Measurements from ENCODE around the gene TGM3. TPM values are rescaled to one million over a fixed set of nuclear protein-coding genes. Genes with fewer than 3 reads are reported as not detected.

TGM3 gene
- total and polyA plus RNA-seq, 2 donors (not counting 1 experiment from before 2014, with no cell fraction given) = under 0.01 TPM; not detected in 1

DNA sequence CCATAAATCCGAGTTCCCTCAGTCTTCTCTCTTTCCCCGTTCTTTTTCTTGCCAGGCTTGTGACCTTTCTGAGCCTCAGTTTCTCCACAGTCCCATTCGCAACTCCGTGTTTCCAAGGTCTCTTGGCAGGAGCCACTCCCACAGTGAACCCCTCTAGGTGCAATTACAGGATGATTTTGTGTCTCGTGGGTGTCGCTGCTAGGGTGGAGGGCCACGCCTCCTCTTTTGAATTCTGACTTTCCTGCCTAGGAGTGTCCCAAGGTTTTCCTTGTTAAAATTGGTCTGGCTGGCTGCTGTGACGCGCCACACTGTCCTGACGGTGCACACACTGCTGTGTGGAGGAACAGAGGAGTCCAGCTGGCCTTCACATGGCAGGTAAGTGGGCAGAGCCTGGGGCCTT lies 84.8 kb downstream of the TGM3 start, which contains the start of gene TGM6:
Gene TGM6 (plus strand): TSS at position 301 of the 400 bp plus-strand sequence. CDS start 68 bp downstream, at position 369.
- H3K27me3 ChIP-seq (ENCODE audit: control insufficient read depth, insufficient read depth, low read length) = no peaks in the 10 kb centered on the region
- TF ChIP-seq EZH2 (IDR thresholded peaks at IDR 0.05; ENCODE audit: low read length, missing control alignments) = no peak
- TF ChIP-seq, protein P1, sequence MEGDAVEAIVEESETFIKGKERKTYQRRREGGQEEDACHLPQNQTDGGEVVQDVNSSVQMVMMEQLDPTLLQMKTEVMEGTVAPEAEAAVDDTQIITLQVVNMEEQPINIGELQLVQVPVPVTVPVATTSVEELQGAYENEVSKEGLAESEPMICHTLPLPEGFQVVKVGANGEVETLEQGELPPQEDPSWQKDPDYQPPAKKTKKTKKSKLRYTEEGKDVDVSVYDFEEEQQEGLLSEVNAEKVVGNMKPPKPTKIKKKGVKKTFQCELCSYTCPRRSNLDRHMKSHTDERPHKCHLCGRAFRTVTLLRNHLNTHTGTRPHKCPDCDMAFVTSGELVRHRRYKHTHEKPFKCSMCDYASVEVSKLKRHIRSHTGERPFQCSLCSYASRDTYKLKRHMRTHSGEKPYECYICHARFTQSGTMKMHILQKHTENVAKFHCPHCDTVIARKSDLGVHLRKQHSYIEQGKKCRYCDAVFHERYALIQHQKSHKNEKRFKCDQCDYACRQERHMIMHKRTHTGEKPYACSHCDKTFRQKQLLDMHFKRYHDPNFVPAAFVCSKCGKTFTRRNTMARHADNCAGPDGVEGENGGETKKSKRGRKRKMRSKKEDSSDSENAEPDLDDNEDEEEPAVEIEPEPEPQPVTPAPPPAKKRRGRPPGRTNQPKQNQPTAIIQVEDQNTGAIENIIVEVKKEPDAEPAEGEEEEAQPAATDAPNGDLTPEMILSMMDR (conservative IDR thresholded peaks at IDR 0.05 in 1 of 2, IDR thresholded peaks at IDR 0.05 in 1 of 2; ENCODE audit: low read depth in 1 of 2, low read length in 2 of 2) = no peak

DNA sequence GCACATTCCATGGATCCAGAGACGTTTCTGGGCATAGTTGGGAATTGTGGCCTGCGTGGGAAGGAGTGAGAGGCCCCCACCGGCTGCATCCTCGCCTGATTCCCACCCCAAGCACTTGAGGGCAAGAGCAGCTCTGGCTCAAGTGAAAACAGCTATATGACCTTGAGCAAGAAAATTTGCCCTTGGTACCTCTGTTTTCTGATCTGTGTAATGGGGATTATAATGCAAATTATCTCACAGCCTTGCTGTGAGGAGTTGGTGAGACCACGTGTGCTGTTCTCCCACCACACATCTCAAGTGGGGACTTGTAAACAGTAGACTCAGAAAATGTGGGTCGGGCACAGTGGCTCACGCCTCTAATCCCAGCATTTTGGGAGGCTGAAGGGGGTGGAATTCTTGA lies 85.5 kb downstream of the TGM3 start:
- Histone ChIP-seq H3K79me2 (ENCODE audit: control insufficient read depth, insufficient read depth, low read length) (no peaks in the 10 kb centered on the region), H2AFZ (ENCODE audit: low read length) (no peak overlapping the region), H3K4me3 (replicated peaks in 1 of 4; ENCODE audit: control extremely low read depth in 1 of 4, insufficient read depth in 1 of 4, low read depth in 3 of 4, low read length in 4 of 4) (no peak overlapping the region), H3K4me1 (ENCODE audit: control insufficient read depth, extremely low read depth, insufficient read depth, low read length) (no peaks in the 10 kb centered on the region), H4K20me1 (ENCODE audit: control insufficient read depth, extremely low read depth, insufficient read depth, low read length) (no peaks in the 10 kb centered on the region), H3K4me2 (ENCODE audit: extremely low read depth, insufficient read depth, low read length) (no peak overlapping the region), H3K36me3 (ENCODE audit: control insufficient read depth, insufficient read depth, low read length) (no peaks in the 10 kb centered on the region), H3K9me3 (ENCODE audit: control insufficient read depth, insufficient read depth, low read depth, low read length) (no peaks in the 10 kb centered on the region), H3K27ac (ENCODE audit: insufficient read depth, low read length) (no peak overlapping the region), H3K27me3 (ENCODE audit: control insufficient read depth, insufficient read depth, low read length) (no peaks in the 10 kb centered on the region), H3K9ac (ENCODE audit: insufficient read depth, low read length) (no peak overlapping the region)
- DNase-seq (ENCODE audit: low read depth in 2 of 2) = no peak
- TF ChIP-seq, protein P1 (conservative IDR thresholded peaks at IDR 0.05 in 1 of 2, IDR thresholded peaks at IDR 0.05 in 1 of 2; ENCODE audit: low read depth in 1 of 2, low read length in 2 of 2) = no peak
- no peak for TF ChIP-seq EZH2 (IDR thresholded peaks at IDR 0.05; ENCODE audit: low read length, missing control alignments)

More for the DNA sequence above, 84.8 kb downstream of the TGM3 start, which contains the start of gene TGM6:
- Histone ChIP-seq H3K4me1 (ENCODE audit: control insufficient read depth, extremely low read depth, insufficient read depth, low read length) (no peaks in the 10 kb centered on the region), H2AFZ (ENCODE audit: low read length) (no peak within 1 kb of the TSS), H4K20me1 (ENCODE audit: control insufficient read depth, extremely low read depth, insufficient read depth, low read length) (no peaks in the 10 kb centered on the region), H3K9ac (ENCODE audit: insufficient read depth, low read length) (no peak within 1 kb of the TSS), H3K27ac (ENCODE audit: insufficient read depth, low read length) (no peak within 1 kb of the TSS), H3K79me2 (ENCODE audit: control insufficient read depth, insufficient read depth, low read length) (no peaks in the 10 kb centered on the region), H3K36me3 (ENCODE audit: control insufficient read depth, insufficient read depth, low read length) (no peaks in the 10 kb centered on the region), H3K4me3 (replicated peaks in 1 of 4; ENCODE audit: control extremely low read depth in 1 of 4, insufficient read depth in 1 of 4, low read depth in 3 of 4, low read length in 4 of 4) (no peak within 1 kb of the TSS), H3K9me3 (ENCODE audit: control insufficient read depth, insufficient read depth, low read depth, low read length) (no peaks in the 10 kb centered on the region), H3K4me2 (ENCODE audit: extremely low read depth, insufficient read depth, low read length) (no peak within 1 kb of the TSS)
- no peak for DNase-seq (ENCODE audit: low read depth in 2 of 2)

DNA sequence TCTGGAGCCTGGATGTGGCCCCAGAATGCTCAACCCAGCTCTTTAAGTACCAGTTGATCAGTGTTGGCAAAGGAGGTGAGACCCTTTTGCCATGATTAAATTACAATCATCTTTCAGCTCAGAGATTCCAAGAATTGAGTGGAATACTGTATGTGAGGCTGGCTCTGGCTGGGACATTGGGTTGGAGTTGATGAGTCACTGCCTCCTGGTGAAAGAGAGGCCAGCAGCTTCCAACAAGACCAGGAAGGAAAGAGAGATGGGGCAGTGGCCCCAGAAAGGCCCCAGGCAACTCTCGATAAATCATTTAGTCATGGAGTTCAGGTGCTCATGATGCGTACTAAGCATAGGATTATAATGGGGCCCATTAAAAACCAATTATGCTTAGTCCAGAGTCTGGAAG lies 87.0 kb downstream of the TGM3 start:
- H3K9me3 ChIP-seq (ENCODE audit: control insufficient read depth, insufficient read depth, low read depth, low read length) = no peaks in the 10 kb centered on the region
- no peak overlapping the region for H3K9ac ChIP-seq (ENCODE audit: insufficient read depth, low read length)
- H3K27me3 ChIP-seq (ENCODE audit: control insufficient read depth, insufficient read depth, low read length) = no peaks in the 10 kb centered on the region
- H4K20me1 ChIP-seq (ENCODE audit: control insufficient read depth, extremely low read depth, insufficient read depth, low read length) = no peaks in the 10 kb centered on the region
- no peaks in the 10 kb centered on the region for H3K79me2 ChIP-seq (ENCODE audit: control insufficient read depth, insufficient read depth, low read length)
- no peaks in the 10 kb centered on the region for H3K36me3 ChIP-seq (ENCODE audit: control insufficient read depth, insufficient read depth, low read length)
- no peak overlapping the region for H3K4me3 ChIP-seq (replicated peaks in 1 of 4; ENCODE audit: control extremely low read depth in 1 of 4, insufficient read depth in 1 of 4, low read depth in 3 of 4, low read length in 4 of 4)
- no peak overlapping the region for H2AFZ ChIP-seq (ENCODE audit: low read length)
- no peak overlapping the region for H3K4me2 ChIP-seq (ENCODE audit: extremely low read depth, insufficient read depth, low read length)
- DNase-seq (ENCODE audit: low read depth in 2 of 2) = peak in 1 of 2 donors; percentile 28
- no peaks in the 10 kb centered on the region for H3K4me1 ChIP-seq (ENCODE audit: control insufficient read depth, extremely low read depth, insufficient read depth, low read length)
- no peak overlapping the region for H3K27ac ChIP-seq (ENCODE audit: insufficient read depth, low read length)
- no peak for TF ChIP-seq EZH2 (IDR thresholded peaks at IDR 0.05; ENCODE audit: low read length, missing control alignments)
- TF ChIP-seq, protein P1 (conservative IDR thresholded peaks at IDR 0.05 in 1 of 2, IDR thresholded peaks at IDR 0.05 in 1 of 2; ENCODE audit: low read depth in 1 of 2, low read length in 2 of 2) = no peak
